GM19397 (cell line): ENCODE results near the gene BBX.

Experiments used
- ATAC-seq: cut with Tn5 transposase; IDR thresholded peaks from one replicate; pipeline ENCODE4 v1.9.1; 2021; ENCODE audit warnings: mild to moderate bottlenecking, moderate library complexity; ENCODE audit not compliant: unreplicated experiment

Gene BBX

DNA sequence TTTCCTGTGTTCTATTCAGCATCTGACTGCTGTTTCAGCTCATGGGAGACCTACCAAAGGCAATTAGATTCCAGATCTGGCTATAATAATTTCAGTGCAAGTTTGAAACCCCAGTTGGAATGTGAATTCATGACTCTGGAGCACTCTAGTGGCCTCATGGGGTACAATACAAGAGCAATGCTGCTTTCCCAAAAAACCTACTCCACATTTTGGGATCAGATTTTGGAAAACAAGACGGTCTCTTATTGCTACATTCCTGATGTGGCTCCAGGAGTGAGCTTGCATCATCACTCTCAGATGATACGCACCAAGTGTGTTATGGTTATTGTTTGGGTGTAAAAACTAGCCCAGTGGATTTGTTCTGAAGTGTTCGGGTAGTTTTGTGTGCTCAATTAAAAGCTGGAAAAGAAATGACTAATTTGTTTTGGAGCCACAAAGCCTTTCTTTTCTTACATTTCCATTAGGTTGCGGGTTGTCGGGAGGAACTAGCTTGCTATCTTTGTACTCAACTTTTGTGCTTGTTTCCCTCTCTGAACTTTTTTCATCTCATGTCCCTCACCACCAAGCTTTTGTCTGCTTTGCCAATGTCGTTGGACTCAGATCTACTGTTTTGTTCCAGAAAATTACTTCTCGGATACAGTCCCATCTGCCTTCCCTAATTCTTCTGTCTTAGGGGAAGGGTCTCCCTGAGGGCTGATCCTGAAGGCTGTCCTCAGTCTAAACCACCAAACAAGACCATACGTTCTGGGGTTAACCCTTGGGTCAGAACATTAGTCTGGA is 272.1 kb downstream of the BBX start:
- ATAC-seq: no peak

DNA sequence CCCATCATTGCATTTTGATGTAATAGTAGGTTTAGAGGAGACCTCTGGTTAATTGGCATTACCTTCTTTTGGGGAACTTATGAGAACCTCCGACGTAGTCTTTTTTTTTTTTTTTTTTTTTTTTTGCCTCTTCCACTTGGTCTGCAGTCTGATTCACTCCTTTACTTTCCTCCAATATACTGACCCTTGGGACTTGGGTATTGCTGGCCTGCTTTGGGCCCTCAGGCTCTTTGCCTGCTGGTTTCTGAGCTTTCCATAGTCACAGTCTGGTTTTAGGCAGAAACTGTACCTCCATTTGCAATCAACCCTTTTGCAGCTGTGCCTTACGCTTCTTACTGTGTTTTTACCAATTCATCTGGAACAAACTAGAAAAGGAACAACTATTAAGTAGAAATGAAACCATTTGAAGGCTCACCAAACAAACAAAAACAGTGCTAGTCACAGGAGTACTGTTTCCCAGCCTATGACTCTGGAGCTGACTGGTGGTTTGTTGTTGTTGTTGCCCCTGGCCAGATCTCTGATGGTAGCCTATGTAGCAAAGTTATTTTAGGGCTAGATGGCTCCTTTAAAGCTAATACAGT is 272.8 kb downstream of the BBX start:
- ATAC-seq: no peak

DNA sequence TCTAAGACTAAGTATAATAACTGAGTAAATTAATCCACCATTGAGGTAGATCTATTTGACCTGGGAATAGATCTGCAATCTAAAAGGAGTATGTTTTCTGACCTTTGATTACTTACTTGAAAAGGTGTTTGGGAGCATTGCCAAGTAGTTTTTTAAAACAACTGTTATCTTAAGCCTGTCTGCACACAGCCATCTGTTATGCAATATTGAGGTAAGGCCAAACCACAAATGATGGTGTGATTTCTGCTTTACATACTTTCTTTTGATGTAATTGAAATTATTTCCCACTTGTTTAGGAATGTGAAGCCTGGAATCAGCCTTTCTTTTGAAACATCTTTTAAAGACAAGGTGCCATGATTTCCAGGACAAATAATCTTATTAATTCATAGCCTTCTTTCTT is 274.0 kb downstream of the BBX start:
- no peak for ATAC-seq

DNA sequence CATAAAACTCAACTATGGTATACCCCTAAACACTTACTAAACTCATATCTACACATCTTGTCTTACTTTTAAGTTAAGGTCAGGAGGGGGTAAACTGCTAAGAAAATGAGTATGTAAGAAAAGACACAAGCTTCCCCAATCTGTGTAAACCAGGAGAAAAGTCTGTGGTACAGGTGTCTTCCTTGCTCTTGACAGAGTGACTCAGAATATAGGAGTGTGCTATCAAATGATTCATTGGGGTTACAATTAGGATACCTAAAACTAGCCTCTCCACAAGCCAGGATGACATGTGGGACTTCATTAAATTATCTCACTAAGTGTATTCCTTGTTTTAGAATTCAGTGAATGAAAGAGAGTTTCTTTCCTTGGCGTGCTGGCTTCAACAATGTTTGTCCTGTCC is 274.8 kb downstream of the BBX start:
- ATAC-seq: no peak

DNA sequence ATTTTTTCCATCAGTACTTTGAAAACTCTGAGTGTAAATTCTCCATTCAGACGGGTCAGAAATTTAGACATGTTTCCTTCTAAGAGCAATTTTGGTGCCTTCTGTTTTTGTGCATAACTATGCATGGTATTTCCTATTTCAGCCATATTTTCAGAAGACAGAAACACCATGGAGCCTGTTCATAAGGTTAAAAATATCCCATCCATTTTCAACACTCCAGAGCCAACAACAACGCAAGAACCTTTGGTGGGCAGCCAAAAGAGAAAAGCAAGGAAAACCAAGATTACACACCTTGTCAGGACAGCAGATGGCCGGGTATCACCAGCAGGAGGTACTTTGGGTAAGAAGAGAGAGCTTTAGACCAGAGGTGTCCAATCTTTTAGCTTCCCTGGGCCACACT is 275.6 kb downstream of the BBX start:
- no peak for ATAC-seq

DNA sequence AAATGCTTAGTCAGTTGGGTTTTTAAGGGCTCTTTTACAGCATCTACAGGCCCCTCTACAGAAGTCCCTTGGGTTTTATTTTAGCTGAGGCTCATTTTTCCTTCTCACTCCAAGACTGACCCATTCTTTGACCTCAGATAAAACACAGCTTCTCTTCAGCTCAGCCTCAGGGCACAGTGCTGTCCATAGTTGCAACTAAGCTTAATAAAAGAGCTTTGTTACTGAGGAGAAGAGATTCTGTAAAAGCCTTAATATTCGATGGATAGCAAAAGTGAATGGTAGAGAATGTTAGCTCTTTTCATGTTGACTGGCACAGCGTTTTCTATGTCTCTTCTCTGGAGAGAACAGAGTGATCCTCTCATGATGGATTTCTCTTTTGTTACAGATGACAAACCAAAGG is 277.9 kb downstream of the BBX start:
- no peak for ATAC-seq

DNA sequence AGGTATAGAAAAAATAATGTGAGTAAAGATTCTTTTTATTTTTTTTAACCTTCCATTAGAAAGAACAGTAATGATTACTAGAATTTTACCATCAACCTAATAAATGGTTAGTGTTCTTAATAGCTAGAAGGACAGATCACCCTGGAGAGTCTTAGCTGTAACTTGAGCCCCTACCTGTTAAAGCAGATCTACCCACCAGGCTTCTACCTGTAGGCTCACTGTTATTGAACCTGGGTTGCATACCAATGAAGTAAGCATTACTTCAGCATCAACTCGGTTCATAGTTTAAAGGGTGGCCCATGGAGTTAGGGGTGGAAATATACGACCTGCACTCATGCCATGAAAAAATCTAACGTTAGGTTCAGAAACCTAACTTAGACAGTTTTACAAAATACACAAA is 280.4 kb downstream of the BBX start:
- ATAC-seq: no peak

DNA sequence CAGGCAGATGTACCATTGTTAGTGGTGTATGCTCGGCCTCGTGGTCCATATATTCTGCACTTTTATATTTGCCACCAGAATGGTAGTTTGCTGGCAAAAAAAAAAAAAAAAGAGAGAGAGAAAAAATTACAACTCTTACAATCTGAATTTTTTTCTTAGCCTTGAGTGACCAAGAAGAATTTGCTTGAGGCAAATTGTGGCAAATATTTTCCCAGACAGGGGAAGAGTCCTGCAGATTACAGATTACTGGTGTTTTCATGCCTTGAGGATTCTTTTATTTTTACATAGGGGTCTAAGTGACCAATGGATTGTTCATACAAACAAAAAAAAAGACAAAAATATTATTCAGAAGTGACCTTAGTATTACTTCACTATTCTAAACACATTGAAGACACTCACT is 283.3 kb downstream of the BBX start:
- ATAC-seq: no peak

DNA sequence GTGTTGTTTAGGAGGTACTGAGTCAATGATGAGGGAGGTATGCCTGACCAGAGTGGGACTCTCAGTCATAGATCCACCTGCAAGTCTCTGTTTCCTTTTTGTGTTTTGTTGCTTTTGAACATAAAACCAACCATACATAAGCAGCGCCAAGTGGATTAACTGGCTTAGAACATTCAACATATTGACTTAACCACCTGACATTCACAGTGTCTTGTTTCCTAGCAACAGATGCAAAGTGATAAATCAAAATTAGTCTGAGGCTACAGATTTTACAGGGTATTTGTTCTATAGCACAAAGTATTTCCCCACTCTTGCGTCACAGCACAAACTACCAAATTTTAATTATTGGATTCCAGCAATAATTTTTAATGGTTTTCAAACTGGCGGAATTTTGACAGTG is 283.8 kb downstream of the BBX start:
- ATAC-seq: no peak

DNA sequence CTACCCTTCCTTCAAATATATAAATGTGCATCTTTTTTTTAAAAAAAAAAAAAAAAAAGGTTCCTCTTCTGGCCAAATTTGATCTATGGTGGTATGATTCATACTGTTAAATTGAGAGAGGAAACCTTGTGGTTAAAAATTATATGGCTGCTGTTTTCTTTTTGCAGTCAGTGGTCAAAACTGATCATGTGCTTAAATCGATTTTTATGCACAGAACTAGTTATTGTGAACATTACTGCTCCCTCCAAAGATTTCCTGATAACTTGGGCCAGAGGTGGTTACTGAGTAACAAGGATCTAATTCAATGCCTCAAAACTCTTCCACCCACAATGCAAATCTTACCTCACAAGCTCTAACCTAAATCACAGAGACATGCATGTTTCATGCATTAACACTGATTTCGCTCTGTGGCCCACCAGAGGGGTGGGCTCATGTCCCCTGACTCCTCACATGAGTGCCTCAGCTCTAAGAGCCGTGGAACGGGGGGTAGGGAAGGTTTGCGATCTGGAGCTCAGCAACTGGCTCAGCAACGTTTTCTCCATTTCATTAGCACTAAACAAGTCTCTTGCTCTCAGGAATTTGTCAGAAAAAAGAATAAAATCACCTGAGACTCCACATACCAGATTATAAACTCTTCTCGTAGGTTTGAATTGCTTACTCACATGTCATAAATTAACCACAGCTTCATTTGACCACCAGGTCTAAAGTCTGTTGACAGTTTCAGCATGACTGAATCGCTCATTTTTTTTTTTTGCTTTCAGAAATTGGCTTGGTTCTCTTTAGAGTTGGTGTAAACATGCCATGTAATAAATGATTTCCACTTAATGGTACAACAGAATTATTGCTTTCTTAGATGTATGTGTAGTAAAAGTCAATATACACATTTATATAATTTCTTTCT is 287.7 kb downstream of the BBX start:
- ATAC-seq: peak; percentile 61

DNA sequence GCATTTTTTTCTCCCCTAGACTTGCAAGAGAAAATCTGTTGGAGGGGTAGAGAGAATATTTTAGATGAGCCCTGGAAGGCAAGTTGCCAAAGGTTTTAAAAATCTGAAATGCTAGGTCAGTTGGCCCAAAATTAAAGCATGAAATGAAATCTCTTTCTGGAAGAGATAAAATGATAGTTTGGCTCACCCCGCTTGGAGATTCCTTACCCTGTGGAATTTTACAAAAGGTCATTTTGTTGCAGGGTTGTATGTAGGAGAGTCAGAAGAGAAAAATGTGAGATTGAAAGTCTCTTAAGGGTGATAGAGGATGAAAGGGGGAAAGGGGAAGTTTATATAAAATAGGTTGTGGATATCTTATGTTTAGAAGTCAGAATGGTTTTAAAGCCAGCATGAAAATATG is 290.3 kb downstream of the BBX start:
- no peak for ATAC-seq

DNA sequence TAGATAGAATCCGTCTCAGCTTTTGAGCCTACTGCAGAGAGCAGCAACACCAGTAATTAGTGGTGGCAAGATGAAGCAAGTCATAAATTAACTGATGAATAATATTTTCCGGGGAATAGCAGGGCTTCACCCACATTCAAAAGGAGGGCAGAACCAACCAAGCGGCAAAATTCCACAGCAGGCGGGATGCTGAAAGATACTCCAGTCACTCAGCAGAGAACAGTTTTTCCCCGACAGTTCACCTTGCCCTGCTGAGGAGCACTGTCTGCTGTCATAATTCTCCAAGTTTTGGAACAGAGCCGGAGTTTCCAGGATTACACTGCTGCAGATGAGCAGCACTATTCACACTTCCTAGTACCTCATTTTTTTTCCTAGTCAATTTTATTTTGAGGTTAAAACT is 293.3 kb downstream of the BBX start:
- no peak for ATAC-seq

DNA sequence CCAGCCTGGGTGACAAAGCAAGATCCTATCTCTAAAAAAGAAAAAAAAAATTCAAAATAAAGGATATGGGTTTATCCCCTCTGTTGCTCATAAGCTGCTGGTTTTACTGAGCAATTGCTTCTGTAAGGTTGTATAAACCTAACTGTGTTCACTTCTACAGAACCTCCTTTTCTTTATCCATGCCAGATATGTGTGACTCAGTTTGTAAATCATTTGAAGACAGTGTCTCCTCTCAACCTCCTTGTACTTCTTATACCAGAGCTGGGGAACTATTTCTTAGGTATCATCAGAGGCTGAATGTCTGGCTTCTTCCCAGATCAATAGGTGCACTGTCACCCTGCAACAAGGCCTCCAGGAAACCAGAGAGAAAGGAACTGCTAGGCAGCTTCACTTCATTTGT is 294.3 kb downstream of the BBX start:
- ATAC-seq: no peak

DNA sequence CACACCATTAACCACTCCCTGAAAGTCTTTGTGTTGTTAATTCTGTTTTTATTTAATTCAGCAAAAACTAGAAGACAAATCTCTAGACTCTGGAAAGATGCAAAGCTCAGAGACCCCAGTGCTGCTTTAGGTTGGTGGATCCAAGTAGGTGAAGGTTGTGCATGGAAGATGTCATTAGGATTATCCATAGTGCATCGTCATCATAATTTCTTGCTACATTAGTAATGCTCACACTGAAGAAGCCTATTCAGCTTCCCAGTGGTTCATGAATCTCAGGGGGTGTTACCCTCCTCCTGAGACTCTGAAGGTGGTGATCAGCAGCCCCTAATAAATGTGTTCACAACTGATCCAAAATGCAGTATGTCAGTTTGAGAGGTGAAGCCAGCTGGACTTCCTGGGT is 295.3 kb downstream of the BBX start:
- ATAC-seq: no peak

DNA sequence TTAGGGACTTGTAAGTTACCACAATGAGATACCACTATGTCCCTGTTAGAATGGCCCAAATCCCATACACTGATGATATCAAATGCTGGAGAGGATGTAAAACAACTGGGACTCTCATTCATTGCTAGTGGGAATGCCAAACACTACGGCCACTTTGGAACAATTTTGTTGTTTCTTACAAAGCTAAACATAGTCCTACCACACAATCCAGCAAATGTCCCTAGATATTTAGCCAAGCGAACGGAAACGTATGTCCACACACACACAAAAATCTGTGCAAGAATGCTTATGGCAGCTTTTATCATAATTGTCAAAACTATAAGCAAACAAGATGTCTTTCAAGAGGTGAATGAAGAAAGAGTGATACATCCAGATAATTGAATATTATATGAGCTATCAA is 296.9 kb downstream of the BBX start:
- no peak for ATAC-seq

DNA sequence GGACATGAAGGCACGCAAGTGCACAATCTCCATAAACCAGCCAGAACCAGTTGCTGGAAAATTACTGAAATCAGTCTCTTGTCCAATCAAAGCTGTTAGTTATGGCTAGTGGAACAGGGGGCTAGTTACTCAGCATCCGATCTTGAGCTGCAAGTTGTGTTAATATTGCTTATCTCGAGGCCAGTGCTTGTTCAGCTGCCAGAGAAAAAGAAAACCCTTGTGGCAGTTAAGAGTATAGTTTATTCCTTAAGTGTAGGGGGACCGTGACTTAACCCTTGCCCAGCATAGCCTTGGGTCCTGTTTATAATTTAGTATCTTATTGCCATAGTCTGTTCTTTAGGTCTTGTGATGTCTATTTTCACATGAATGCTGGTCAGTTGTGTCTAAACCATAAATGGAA is 299.5 kb downstream of the BBX start:
- no peak for ATAC-seq

DNA sequence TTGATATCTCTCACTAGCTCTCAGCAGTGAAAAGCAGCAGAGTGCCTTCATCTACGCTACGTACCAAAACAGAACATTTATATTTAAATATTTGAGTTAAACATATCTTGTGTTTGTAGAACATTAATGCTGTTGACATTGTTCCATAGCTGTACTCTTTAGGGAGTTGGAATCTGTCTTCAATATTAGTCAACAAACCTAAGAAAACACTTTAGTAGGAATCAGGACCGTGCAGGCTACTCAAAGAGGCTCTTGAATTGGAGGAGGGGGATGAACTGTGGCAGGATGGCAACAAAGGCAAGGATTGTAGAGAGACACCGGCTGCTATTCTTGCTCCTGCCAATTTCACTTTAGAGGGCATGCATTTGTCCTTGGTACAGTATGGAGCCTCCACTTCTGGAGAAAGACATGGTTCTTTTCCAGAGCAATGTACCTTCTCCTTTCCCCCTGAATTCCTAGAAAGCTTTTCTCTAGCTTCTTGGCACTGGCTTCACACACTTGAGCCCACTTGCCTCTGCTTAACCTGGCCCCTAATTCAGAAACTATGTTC is 302.1 kb downstream of the BBX start:
- no peak for ATAC-seq

DNA sequence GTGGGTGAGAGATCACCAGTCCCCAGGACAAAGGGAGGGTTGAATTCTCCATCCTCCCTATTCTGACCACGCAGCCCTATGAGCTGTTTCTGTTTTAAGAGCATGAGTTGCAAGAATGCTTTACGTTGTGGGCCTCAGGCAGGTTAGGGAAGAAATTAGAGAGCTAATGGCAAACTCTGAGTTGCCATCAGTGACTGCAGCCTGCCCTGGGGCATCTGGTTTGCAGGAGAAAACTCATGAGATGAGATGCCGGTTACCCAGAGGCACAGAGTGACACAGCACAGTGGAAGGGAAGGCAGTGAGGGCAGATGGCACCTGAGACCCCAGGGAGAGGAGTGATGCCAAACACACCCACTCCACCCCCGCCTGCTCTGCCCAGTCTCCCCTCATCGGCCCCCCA is 302.8 kb downstream of the BBX start:
- ATAC-seq: no peak

DNA sequence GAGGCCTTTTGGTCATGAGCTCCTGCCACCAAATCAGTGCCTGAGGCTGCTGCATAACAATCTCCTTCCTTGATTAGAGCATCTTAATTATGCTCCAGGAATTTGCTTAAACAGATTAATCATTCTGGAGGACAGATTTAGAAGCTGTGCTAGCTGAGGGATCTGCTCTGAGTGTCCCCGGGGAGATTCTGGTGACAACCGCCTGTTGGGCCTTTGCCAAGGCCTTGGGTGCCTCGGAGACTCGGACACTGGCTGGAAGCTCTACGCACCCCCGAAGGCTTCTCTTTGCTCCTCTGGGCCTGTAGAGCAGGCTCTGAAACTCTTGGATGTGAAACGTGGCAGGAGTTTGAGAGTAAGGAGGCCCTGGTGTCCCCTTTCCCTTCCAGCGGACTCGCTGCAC is 304.0 kb downstream of the BBX start:
- ATAC-seq: no peak

DNA sequence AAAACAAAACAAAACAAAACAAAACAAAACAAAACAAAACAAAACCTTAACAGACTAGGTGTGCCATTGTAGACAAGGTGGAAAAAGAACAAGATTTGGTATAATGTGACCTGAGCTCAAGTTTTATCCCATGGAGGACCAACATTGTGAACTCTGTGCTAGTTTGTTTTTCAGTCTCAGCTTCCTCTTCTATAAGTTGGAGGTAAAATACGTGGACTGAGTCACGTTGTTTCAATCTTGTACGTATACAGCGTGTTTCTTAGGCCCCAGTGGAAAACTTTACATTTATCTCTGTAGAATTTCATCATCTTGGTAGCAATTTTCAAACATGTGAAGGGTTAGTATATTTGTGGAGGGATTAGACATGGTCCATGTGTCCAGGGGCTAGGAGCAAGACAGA is 306.4 kb downstream of the BBX start:
- no peak for ATAC-seq

DNA sequence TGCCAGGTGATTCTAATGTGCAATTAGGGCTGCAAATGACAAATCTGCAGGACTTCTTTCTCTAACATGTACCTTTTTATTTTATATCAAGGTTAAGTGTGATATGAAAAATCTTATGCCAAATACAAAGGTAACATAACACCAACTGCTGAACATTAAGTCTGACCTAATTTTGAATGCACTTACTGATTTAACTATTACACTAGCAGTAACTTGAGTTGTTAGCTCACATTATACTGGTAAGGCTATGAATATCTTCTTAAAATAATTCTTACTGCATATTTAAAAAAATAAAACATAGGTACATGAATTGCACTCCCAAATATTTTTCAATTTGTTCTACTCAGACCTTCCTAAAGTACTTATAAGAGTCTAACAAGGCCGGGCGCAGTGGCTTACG is 308.8 kb downstream of the BBX start:
- ATAC-seq: no peak

DNA sequence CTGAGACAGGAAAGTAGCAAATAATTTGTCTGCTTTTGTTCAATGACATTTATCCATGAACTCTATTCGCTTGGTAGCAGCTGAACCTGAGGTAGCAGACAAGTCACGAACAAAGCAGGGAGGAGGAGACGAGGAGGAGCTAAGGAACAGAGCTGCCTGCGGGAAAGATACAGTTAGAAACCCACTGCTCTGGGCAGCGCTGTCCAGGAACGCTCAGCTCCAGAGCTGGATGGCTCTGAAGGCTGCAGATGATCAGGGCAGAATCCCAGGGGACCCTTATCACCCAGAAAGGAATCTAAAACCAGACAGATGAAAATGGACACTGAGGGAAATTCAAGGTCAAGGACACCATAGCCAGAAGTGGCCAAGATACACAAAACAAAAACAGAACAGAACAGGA is 310.3 kb downstream of the BBX start:
- no peak for ATAC-seq
